ENCODE results near the gene DENND10.
"Not testable (repeated sequence)": the region's sequence is repeated elsewhere in the genome, so short reads cannot be mapped to it uniquely, and the experiment has no call there.

The DENND10 gene, protein sequence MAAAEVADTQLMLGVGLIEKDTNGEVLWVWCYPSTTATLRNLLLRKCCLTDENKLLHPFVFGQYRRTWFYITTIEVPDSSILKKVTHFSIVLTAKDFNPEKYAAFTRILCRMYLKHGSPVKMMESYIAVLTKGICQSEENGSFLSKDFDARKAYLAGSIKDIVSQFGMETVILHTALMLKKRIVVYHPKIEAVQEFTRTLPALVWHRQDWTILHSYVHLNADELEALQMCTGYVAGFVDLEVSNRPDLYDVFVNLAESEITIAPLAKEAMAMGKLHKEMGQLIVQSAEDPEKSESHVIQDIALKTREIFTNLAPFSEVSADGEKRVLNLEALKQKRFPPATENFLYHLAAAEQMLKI
- 25.0 to 33.5 reads per million in 2 donors for total RNA-seq

DNA sequence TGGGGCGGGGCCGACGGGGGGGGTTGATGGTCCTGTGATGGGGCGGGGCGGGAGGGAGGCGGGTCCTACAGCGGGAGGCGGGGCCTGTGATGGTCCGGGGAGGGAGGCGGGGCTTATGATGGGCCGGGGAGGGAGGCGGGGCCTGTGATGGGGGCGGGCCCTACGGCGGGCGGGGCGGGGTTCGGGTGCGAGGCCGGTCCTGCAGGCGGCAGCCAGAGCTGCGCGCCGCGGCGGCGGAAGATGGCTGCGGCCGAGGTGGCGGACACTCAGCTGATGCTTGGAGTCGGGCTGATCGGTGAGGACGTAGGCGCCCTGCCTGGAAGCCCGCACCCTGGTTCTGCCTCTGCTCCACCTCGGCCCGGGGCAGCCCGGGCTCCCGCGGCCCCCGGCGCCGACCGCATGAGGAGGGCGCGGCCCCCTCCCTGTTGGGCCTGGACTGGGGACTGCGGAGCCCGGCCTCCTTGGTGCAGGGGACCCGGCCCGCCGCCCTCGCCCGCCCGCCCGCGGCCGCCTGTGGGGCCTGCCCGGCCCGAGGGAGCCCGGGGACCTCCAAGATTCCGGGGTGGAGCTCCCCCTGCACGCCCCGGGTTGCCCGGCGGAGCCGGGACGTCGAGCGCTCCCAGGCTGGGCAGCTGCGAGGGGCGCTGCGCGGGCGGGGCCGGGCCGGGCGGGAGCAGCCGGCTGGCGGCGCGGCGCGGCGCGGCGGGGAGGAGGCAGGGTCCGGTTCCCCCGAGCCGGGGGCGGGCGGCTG lies at the start of gene DENND10:
DENND10 (plus strand) TSS at position 211 of the 751 bp plus-strand sequence; CDS start at position 241, 30 bp downstream.
- peak; percentile 78 for DNase-seq

DNA sequence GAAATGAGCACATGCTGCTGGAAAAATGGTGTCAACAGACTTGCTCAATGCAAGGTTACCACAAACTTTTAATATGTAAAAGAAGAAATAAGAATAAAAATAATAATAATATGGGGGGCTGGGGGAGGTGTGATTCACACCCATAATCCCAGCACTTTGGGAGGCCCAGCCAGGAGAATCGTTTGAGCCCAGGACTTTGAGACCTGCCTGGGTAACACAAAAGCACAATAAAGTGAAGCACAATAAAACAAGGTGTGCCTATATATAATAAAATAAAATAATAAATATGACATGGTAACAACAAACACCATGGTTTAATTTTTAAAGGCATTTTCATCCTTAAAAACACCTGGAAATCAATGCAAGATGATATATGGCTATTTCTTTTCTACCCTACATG lies 48.4 kb upstream of the DENND10 start:
- no peak for DNase-seq

- DNase-seq: no peak
Observed at GRCh38 chr10:119058010-119058409, 45.9 kb upstream of the DENND10 start.

DNA sequence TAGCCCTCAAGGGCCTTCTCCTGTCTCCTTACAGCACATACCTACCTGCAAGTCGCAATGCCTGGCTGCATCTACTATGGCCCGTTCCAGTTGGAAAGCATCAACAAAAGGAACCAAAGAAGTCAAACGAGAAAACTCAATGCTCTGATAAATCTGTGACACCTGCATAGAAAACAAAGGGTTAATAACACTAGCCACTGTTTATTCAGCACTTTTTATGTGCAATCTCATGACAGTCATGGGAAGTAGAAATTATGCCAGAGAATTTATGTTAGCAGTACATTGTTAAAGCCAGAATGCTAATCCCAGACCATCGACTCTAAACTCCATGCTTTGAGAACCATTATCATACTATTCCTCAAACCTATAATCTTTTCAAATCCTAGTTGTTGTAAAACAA lies 44.4 kb upstream of the DENND10 start:
- DNase-seq: no peak

- DNase-seq: no peak
Observed at GRCh38 chr10:119060107-119060506, 43.8 kb upstream of the DENND10 start.

DNA sequence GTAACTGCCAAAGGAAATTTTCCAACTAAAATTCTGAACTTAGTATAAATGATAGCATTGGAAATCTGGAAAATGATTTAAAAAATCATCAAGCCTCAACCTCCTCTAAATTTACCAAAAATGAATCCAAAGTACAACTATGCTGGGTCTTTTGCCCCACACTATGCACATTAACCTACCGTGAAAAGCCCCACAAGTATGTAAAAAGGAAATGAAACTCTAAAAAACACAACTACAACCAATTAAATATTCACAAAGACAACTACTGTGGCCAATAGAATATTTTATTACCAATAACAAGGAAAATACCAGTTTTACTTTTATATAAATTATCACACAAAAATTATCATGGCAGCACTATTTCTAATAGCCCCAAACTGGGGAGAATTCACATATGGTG lies 42.6 kb upstream of the DENND10 start:
- no peak for DNase-seq

DNA sequence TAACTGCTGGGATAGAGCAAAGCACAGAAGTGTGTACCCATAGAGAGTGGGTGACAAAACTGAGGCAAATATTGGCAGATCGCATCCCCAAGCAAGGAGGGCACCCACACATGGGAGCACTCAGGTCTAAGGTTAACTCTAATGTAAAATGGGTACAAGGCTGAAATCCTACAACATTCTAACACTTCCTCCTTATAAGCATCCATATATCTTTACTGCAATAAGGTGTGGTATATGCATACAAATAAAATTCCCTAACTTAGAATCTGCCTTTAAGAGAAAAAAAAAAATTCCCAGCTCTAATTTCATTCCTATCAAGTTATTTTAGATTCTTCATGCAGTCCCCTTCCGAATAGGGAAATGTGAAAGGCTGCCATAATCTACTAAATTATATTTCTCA lies 42.0 kb upstream of the DENND10 start:
- no peak for DNase-seq

GRCh38 chr10:119070395-119071165 lies 33.3 kb upstream of the DENND10 start:
- DNase-seq: no peak

- DNase-seq: no peak
Observed at GRCh38 chr10:119073584-119073983, 30.3 kb upstream of the DENND10 start.

- no peak for DNase-seq
Observed at GRCh38 chr10:119078422-119079179, 25.3 kb upstream of the DENND10 start.

DNA sequence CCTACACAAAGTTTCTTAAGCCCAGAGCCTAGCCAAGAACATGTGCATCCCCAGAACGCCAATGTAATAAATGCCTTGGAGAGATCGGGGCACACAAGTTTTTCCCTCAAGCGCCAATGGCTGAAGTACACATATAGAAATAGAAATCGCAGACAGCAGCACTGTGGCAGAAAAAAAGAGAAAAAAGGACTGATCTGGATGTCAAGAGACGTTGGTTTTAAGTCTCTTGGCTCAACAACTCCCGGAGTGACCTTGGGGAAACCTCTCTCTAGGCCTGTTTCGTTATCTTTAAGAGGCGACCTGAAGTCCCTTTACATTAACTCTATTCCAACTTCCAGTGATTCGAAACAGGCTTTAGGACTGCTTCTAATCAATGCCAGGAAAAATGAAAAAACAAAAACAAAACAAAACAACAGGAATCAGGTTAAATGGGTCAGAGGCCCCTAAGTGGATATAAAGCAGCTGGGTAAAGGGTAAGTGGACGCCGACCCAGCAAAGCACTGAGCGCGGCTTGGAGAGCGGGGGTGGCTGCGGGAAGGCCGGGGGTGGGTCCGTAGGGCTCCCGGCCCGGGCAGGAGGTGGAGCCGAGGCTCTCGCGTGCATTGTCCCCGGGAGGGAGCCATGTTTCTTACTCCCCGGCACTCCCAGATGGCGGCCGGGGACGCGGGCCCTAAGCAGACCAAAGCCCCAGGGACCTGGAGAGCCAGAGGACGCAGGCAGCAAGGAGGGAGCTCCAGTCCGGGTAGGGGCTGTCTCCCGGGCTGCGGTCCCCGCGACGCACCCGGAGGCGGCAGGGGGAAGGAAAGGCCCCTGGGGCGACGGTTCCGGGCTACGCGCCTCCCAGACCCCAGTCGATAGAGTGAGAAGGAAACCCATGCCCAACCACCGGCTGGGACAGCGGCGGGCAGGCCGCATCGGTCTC lies 24.1 kb upstream of the DENND10 start:
- DNase-seq: peak; percentile 46

GRCh38 chr10:119080521-119081259 lies 23.2 kb upstream of the DENND10 start, which contains the start of gene EIF3A:
Gene EIF3A, minus strand, starts transcription at chr10:119080817. Its CDS starts 141 bp downstream, at chr10:119080676.
- DNase-seq: peak; percentile 88

DNA sequence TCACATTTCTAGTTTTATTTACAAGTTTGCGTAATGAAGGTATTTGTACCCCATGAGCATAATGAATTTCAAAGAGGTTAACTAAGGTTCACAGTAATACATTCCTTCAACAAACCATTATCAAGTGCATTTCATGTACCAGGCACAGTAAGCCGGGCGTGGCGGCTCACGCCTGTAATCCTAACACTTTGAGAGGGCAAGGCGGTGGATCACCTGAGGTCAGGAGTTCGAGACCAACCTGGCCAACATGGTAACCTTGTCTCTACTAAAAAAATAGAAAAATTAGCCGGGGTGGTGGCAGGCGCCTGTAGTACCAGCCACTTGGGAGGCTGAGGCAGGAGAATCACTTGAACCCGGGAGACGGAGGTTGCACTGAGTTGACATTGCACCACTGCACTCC lies 19.0 kb upstream of the DENND10 start:
- DNase-seq: no peak

- DNase-seq: no peak
Observed at GRCh38 chr10:119087271-119087882, 16.5 kb upstream of the DENND10 start.

GRCh38 chr10:119090026-119090795 lies 13.7 kb upstream of the DENND10 start:
- peak; percentile 25 for DNase-seq

DNA sequence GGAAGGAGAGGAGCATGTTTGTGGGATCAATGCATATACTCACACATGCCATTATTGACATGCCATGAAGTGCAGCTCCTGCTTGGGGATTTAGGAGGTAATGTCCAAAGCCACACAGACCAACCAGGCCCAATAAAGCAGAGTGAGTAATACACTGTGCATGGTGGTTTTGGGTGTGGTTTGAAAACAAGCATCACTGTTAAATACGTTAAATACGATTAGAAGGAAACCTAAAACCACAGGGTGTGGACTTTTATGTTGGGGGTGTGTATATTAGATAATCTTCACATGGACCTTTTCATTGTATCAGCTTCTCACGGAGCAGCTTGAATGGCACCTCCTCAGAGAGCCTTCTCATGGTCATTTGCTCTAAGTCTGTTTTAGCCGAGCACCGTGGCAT lies 12.9 kb upstream of the DENND10 start:
- DNase-seq: peak; percentile 36

GRCh38 chr10:119095640-119096039 lies 8.3 kb upstream of the DENND10 start:
- DNase-seq: no peak

- DNase-seq: not testable (repeated sequence)
Observed at GRCh38 chr10:119096641-119097415, 7.1 kb upstream of the DENND10 start.
